ENCODE measurements around the gene NIPAL1.

The NIPAL1 gene

DNA sequence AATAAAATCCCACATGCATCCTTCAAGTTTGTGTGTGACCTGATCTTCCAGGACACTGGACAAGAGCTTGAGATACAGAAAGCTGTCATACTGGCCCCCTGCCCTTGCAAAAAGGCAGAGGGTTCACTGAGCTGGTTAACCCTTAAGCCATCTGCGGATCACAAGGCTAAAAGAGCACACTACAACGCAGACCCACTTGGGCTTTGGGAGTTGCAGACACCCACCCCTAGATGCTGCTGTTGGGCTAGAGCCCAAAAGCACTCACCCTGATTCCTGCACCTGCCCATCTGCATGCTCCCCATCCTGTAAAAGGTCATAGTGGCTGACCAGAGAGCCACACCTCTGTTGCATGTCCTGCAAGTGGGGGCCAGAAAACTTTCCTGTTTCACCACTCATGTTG lies 66.4 kb downstream of the NIPAL1 start:
- Mint-ChIP-seq H3K4me3 (no peak overlapping the region), H3K9me3 (no peaks in the 10 kb centered on the region), H3K4me1 (ENCODE audit: low read depth) (no peaks in the 10 kb centered on the region), H3K36me3 (ENCODE audit: low read depth) (no peaks in the 10 kb centered on the region), H3K27ac (no peak overlapping the region), H3K27me3 (peaks cover 4% of the 10 kb centered on the region)
- intact Hi-C loops (cut with micrococcal nuclease) = loop anchor here (10.0 kb wide), 1 partner anchor 398 kb away; no protein-coding TSS in a partner anchor

DNA sequence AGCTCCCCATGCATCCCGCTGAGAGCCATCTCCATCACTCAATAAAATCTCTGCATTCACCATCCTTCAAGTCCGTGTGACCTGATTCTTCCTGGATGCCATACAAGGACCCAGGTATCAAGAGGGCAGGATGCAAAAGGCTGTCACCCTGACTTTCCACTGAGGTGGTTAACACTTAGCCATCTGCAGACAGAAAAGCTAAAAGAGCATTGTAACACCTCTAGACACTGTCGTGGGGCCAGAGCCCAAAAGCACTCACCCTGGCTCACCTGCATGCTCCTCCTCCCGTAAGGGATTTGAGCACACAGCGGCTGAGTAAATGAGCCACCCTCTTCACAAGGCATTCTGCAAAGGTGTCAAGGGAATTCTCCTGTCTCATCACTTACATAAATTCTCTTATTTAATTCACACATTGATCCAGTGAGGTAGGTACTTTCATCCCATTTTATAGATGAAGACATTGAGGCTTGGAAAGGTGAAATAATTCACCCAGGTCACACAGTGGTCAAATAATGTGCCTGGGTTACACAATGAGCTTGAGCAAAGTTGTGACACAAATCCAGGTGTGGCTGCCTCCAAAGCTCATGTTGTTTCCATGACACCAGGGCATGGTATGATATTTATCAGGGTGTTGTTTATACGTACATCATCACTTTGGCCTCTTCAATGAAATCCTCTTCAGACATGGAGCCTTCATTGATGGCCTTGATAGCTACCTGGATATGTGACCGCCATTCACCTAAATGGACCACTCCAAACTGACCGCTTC lies 69.4 kb downstream of the NIPAL1 start:
- Mint-ChIP-seq H3K4me1 (ENCODE audit: low read depth) (no peaks in the 10 kb centered on the region), H3K36me3 (ENCODE audit: low read depth) (no peaks in the 10 kb centered on the region), H3K27ac (no peak overlapping the region), H3K4me3 (no peak overlapping the region), H3K27me3 (peaks cover 4% of the 10 kb centered on the region), H3K9me3 (no peaks in the 10 kb centered on the region)
- intact Hi-C loops (cut with micrococcal nuclease) = loop anchor here (5.0 to 10.0 kb wide), 2 partner anchors 54 to 401 kb away; no protein-coding TSS in a partner anchor

Measured in dendritic cell treated with granulocyte-macrophage colony-stimulating factor and Interleukin-4, amounts not matched to agents 40 ng/mL and 50 ng/mL, for 4 days (primary cell).